HepG2 (cell line): Measurements from ENCODE around the gene MYO6. TPM values are rescaled to one million over a fixed set of nuclear protein-coding genes. Genes with fewer than 3 reads are reported as not detected.

Experiments used
- ATAC-seq: fragments of 200-7000 bp; cut with Tn5 transposase; 3 replicates; pipeline ENCODE4 v1.9.1; 2020; ENCODE audit warnings: mild to moderate bottlenecking, moderate library complexity
- BruUV-seq: library from RNA; stranded (reverse); fragments of 400-500 nt; replicated peaks from 2 replicates; lab custom pipeline; 2021; lab: Mats Ljungman, UMichigan
- CTCF ChIA-PET: fragments of 300-600 bp; formaldehyde crosslinking; extraction: SDS; loops from one replicate; lab custom pipeline; 2021; ENCODE audit warnings: low total read pairs, inconsistent platforms, low intra/inter-chr PET ratio; lab: Yijun Ruan, JAX
- POLR2A ChIA-PET: fragments of 350-600 bp; sonication (Branson Sonifier 250); formaldehyde crosslinking; loops from one replicate; lab custom pipeline; 2020; ENCODE audit warnings: antibody characterized with exemption, inconsistent platforms; lab: Yijun Ruan, JAX
- DNase-seq: peaks from one replicate; pipeline ENCODE4 v3.0.0-alpha.2; 2015; ENCODE audit warnings: low spot score
- FAIRE-seq: peaks from 3 replicates; lab custom pipeline; 2011; peaks lifted over from hg19 to GRCh38; lab: Jason Lieb, UNC
- H2AFZ ChIP-seq: one replicate; pipeline ENCODE4 v1.6.1; 2011; ENCODE audit warnings: low read length, inconsistent platforms
- H3K27ac ChIP-seq: fragments of 300-600 bp; 3 replicates; pipeline ENCODE4 v1.8.0; 2011; ENCODE audit warnings: mixed run types, mild to moderate bottlenecking, mixed read lengths, low read length, inconsistent platforms; ENCODE audit not compliant: insufficient read depth; ENCODE audit errors: extremely low read length
- H3K27me3 ChIP-seq, 2 experiments: fragments of 200-600 bp in 1 of 2; 2 replicates in 1 of 2; 3 replicates in 1 of 2; pipeline versions ENCODE4 v1.6.0 to v1.8.0; 2011; ENCODE audit warnings: low read length in 2 of 2, mild to moderate bottlenecking in 2 of 2, moderate library complexity in 2 of 2, inconsistent platforms in 1 of 2; ENCODE audit not compliant: insufficient read depth in 2 of 2, control insufficient read depth in 1 of 2
- H3K36me3 ChIP-seq, 2 experiments: fragments of 200-600 bp in 1 of 2; replicated peaks in 1 of 2; 2 replicates in 1 of 2; 3 replicates in 1 of 2; pipeline versions ENCODE4 v1.5.1 to v1.8.0; 2011; ENCODE audit warnings: low read length in 2 of 2, inconsistent platforms in 1 of 2; ENCODE audit not compliant: insufficient read depth in 2 of 2, control insufficient read depth in 1 of 2
- H3K4me1 ChIP-seq: 2 replicates; pipeline ENCODE4 v1.5.1; 2012; ENCODE audit warnings: low read length, inconsistent platforms; ENCODE audit not compliant: insufficient read depth
- H3K4me2 ChIP-seq: 2 replicates; pipeline ENCODE4 v1.6.0; 2011; ENCODE audit warnings: low read depth, low read length, inconsistent platforms
- H3K4me3 ChIP-seq, 3 experiments: fragments of 200-600 bp in 1 of 3; sonication (generic), shearing (Covaris generic) in 1 of 3; replicated peaks in 1 of 3; 2 replicates each; pipeline ENCODE4 v1.5.1; 2011 to 2016; ENCODE audit warnings: low read length in 3 of 3, inconsistent platforms in 2 of 3, low read depth in 2 of 3, mild to moderate bottlenecking in 2 of 3, control low read depth in 1 of 3, mixed read lengths in 1 of 3; ENCODE audit not compliant: insufficient read depth in 1 of 3
- H3K79me2 ChIP-seq: one replicate; pipeline ENCODE4 v1.6.1; 2011; ENCODE audit warnings: low read length, inconsistent platforms; ENCODE audit not compliant: insufficient read depth
- H3K9ac ChIP-seq: 2 replicates; pipeline ENCODE4 v1.6.0; 2011; ENCODE audit warnings: mild to moderate bottlenecking, low read depth, low read length, inconsistent platforms; ENCODE audit not compliant: insufficient read depth
- H3K9me3 ChIP-seq: 2 replicates; pipeline ENCODE4 v1.5.1; 2012; ENCODE audit warnings: mild to moderate bottlenecking, low read length
- H4K20me1 ChIP-seq: 2 replicates; pipeline ENCODE4 v1.6.0; 2011; ENCODE audit warnings: inconsistent platforms, mild to moderate bottlenecking, low read length, moderate library complexity; ENCODE audit not compliant: insufficient read depth
- IKZF1 ChIP-seq: fragments of 450-650 bp; IDR thresholded peaks from 2 replicates; pipeline ENCODE4 v1.7.1; 2016
- IRF2 ChIP-seq: IDR thresholded peaks from 2 replicates; pipeline ENCODE4 v1.6.1; 2018; ENCODE audit warnings: missing genetic modification reagents, missing compliant biosample characterization
- MLX ChIP-seq: IDR thresholded peaks from 2 replicates; pipeline ENCODE4 v1.6.1; 2016
- POLR2AphosphoS5 ChIP-seq: IDR thresholded peaks from 2 replicates; pipeline ENCODE4 v1.6.1; 2012; ENCODE audit warnings: low read depth, low read length
- REST ChIP-seq, 2 experiments: IDR thresholded peaks; 2 replicates each; pipeline ENCODE4 v1.6.1; 2011 to 2012; ENCODE audit warnings: low read length in 2 of 2, borderline replicate concordance in 1 of 2, low read depth in 1 of 2, mild to moderate bottlenecking in 1 of 2, moderate library complexity in 1 of 2
- RFX3 ChIP-seq: IDR thresholded peaks from 2 replicates; pipeline ENCODE4 v1.6.1; 2016; ENCODE audit warnings: missing biosample characterization, missing genetic modification reagents
- SNAI1 ChIP-seq: sonication (generic); formaldehyde crosslinking; IDR thresholded peaks from 2 replicates; pipeline ENCODE4 v1.5.0; 2020; ENCODE audit warnings: mild to moderate bottlenecking, missing genetic modification reagents, borderline replicate concordance
- ZNF143 ChIP-seq: sonication (generic); formaldehyde crosslinking; IDR thresholded peaks from 2 replicates; pipeline ENCODE4 v1.4.0; 2020; ENCODE audit warnings: missing genetic modification reagents
- ZNF329 ChIP-seq: sonication (generic); formaldehyde crosslinking; IDR thresholded peaks from 2 replicates; pipeline ENCODE4 v1.9.0; 2021; ENCODE audit warnings: low read depth, mild to moderate bottlenecking, missing genetic modification reagents
- ZNF577 ChIP-seq: sonication (generic); formaldehyde crosslinking; IDR thresholded peaks from 2 replicates; pipeline ENCODE4 v1.4.0; 2020; ENCODE audit warnings: mild to moderate bottlenecking, low read depth, missing genetic modification reagents, borderline replicate concordance
- ZNF703 ChIP-seq: sonication (generic); formaldehyde crosslinking; IDR thresholded peaks from 2 replicates; pipeline ENCODE4 v1.5.1; 2020; ENCODE audit warnings: missing genetic modification reagents, mild to moderate bottlenecking, moderate library complexity, borderline replicate concordance
- ZNF776 ChIP-seq: sonication (generic); formaldehyde crosslinking; IDR thresholded peaks from 2 replicates; pipeline ENCODE4 v1.4.0; 2020; ENCODE audit warnings: mild to moderate bottlenecking, missing genetic modification reagents
- WGBS: methylation state at CpG from one replicate; pipeline ENCODE4 v1.1.6; 2017; ENCODE audit warnings: low lambda C conversion rate; 5-methylcytosine and 5-hydroxymethylcytosine counted together
- in situ Hi-C: cut with HindIII; loops from 2 replicates; pipeline ENCODE4 v1.10.0; 2017; ENCODE audit warnings: low pct_unique_long_range_greater_than_20kb; ENCODE audit not compliant: extremely low pct_ligation_motif_present
- intact Hi-C: fragments of 100-400 bp; cut with micrococcal nuclease; formaldehyde crosslinking; loops from one replicate; pipeline ENCODE4 v1.10.0; 2022; ENCODE audit not compliant: unreplicated experiment
- polyA plus RNA-seq, 8 experiments: library from polyadenylated mRNA; depleted of rRNA in 3 of 8; stranded (reverse) in 7 of 8; unstranded in 1 of 8; fragments of >200 nt; fragmentation: Illumina TruSeq in 4 of 8; extraction: Trizol in 4 of 8; gene quantifications; 2 replicates each; pipeline versions ENCODE4 v1.2.1 to v1.2.3, GENCODE V29; 2011 to 2016; ENCODE audit warnings: low read depth in 4 of 8, missing spikeins in 1 of 8, mixed read lengths in 1 of 8; ENCODE audit not compliant: insufficient read depth in 1 of 8
- total RNA-seq, 5 experiments: library from RNA; depleted of rRNA; stranded (reverse); fragments of >200 nt; fragmentation: Illumina TruSeq; extraction: Trizol; gene quantifications; 2 replicates each; pipeline ENCODE4 v1.2.3, GENCODE V29; 2016; ENCODE audit warnings: low read depth in 1 of 5
- TF ChIP-seq, protein P1 (sequence below): sonication (generic); formaldehyde crosslinking; IDR thresholded peaks from 2 replicates; pipeline ENCODE4 v1.8.1; 2023; ENCODE audit warnings: mild to moderate bottlenecking, missing genetic modification reagents
- TF ChIP-seq, protein P2 (sequence below): IDR thresholded peaks from 2 replicates; pipeline ENCODE4 v1.6.1; 2018; ENCODE audit warnings: missing genetic modification reagents, mild to moderate bottlenecking, missing compliant biosample characterization

The MYO6 gene
- total and polyA plus RNA-seq, 2 of the 13 experiments (the other 11 are each of a cell fraction or from before 2014, with no cell fraction given) = 5.4 to 7.5 TPM

GRCh38 chr6:75947935-75948334 lies 198.9 kb downstream of the MYO6 start:
- in situ Hi-C loops = loop anchor here (25.0 kb wide), 1 partner anchor 914 kb away; no protein-coding TSS in a partner anchor
- WGBS = 75% methylated on average over 3 of the region's 5 CpGs
- no peak overlapping the region for H2AFZ ChIP-seq
- no peaks in the 10 kb centered on the region for H3K79me2 ChIP-seq
- no peaks in the 10 kb centered on the region for H4K20me1 ChIP-seq
- TF ChIP-seq ZNF143 (CRISPR knock-in tag) (no peak), MLX (no peak), ZNF577 (CRISPR knock-in tag) (no peak)
- BruUV-seq = no TSS peak
- intact Hi-C loops = no loop called here
- no peak overlapping the region for H3K27ac ChIP-seq
- ChIA-PET POLR2A (no interaction called here), CTCF (no interaction called here)
- FAIRE-seq = no peak
- no peak overlapping the region for H3K4me2 ChIP-seq
- no peaks in the 10 kb centered on the region for H3K9me3 ChIP-seq
- no peak for DNase-seq
- H3K4me1 ChIP-seq = peaks cover 16% of the 10 kb centered on the region
- H3K27me3 ChIP-seq = peaks cover 0 to 1% of the 10 kb centered on the region in 2 experiments; a peak in 2 of 5 replicates
- no peak overlapping the region for H3K9ac ChIP-seq
- H3K36me3 ChIP-seq = no peaks in the 10 kb centered on the region
- H3K4me3 ChIP-seq = no peak overlapping the region
- no peak for ATAC-seq

DNA sequence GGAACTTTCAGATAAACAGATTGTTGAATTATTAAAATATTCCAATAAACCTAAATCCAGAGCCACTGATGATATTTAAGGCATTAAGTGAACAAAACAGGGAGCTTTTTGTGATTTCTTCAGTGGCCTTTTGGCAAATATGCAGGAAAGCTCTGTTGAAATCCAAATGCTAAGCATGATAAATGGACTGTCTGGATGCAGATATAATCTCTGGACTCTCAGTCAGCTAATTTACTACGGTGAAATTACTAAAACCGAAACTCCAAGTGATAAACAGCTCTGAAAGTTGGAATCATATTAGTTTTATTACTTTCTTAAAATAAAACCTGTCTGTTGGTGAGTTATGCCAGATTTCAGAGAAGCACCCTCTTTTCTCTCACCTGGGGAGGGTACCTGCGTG lies 203.1 kb downstream of the MYO6 start:
- no peaks in the 10 kb centered on the region for H3K9me3 ChIP-seq
- H3K27me3 ChIP-seq = peaks cover 0 to 1% of the 10 kb centered on the region in 2 experiments; a peak in 2 of 5 replicates
- H3K79me2 ChIP-seq = no peaks in the 10 kb centered on the region
- intact Hi-C loops = no loop called here
- no peak overlapping the region for H3K4me2 ChIP-seq
- WGBS = 5% methylated on average over 3 of the region's 3 CpGs
- no peak for DNase-seq
- no peak for ATAC-seq
- H3K9ac ChIP-seq = no peak overlapping the region
- H3K4me1 ChIP-seq = no peaks in the 10 kb centered on the region
- no TSS peak for BruUV-seq
- no peak overlapping the region for H3K27ac ChIP-seq
- POLR2A ChIA-PET = no interaction called here
- in situ Hi-C loops = no loop called here
- FAIRE-seq = no peak
- CTCF ChIA-PET = no interaction called here
- no peaks in the 10 kb centered on the region for H4K20me1 ChIP-seq
- H2AFZ ChIP-seq = no peak overlapping the region
- no peaks in the 10 kb centered on the region for H3K36me3 ChIP-seq
- no peak overlapping the region for H3K4me3 ChIP-seq
- TF ChIP-seq, protein P1, sequence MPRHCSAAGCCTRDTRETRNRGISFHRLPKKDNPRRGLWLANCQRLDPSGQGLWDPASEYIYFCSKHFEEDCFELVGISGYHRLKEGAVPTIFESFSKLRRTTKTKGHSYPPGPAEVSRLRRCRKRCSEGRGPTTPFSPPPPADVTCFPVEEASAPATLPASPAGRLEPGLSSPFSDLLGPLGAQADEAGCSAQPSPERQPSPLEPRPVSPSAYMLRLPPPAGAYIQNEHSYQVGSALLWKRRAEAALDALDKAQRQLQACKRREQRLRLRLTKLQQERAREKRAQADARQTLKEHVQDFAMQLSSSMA (CRISPR knock-in tag) = no peak
- no peak for TF ChIP-seq POLR2AphosphoS5
- no peak for TF ChIP-seq REST (IDR thresholded peaks at IDR 0.05; ENCODE audit: borderline replicate concordance in 1 of 2, low read depth in 1 of 2, low read length in 2 of 2)
- no peak for TF ChIP-seq ZNF329
- TF ChIP-seq IRF2 (CRISPR knock-in tag) = no peak
- TF ChIP-seq SNAI1 (CRISPR knock-in tag) = no peak
- TF ChIP-seq, protein P2, sequence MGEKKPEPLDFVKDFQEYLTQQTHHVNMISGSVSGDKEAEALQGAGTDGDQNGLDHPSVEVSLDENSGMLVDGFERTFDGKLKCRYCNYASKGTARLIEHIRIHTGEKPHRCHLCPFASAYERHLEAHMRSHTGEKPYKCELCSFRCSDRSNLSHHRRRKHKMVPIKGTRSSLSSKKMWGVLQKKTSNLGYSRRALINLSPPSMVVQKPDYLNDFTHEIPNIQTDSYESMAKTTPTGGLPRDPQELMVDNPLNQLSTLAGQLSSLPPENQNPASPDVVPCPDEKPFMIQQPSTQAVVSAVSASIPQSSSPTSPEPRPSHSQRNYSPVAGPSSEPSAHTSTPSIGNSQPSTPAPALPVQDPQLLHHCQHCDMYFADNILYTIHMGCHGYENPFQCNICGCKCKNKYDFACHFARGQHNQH (CRISPR knock-in tag) = no peak
- TF ChIP-seq ZNF776 (CRISPR knock-in tag) = no peak
- no peak for TF ChIP-seq RFX3 (CRISPR knock-in tag)
- no peak for TF ChIP-seq ZNF703 (CRISPR knock-in tag)
- TF ChIP-seq IKZF1 = no peak
